ENCODE results near the gene AKAP11. TPM values are rescaled to one million over a fixed set of nuclear protein-coding genes. Genes with fewer than 3 reads are reported as not detected.

The AKAP11 gene
- total and polyA plus RNA-seq, 2 experiments from 2014 or later: 4.3 to 21.6 TPM

- DNase-seq (ENCODE audit: low spot score): no peak
These were observed 39.3 kb upstream of the AKAP11 start for GRCh38 chr13:42232671-42233070.

More at GRCh38 chr13:42232671-42233070, 39.3 kb upstream of the AKAP11 start:
- Histone ChIP-seq H3K79me2 (replicated peaks; ENCODE audit: insufficient read depth) (no peaks in the 10 kb centered on the region), H3K9me2 (ENCODE audit: insufficient read depth) (no peaks in the 10 kb centered on the region), H2AFZ (no peak overlapping the region), H3K36me3 (ENCODE audit: insufficient read depth) (no peaks in the 10 kb centered on the region), H3K27ac (ENCODE audit: low read depth) (no peak overlapping the region), H3F3A (replicated peaks; ENCODE audit: low read depth) (no peaks in the 10 kb centered on the region), H3K4me3 (no peak overlapping the region), H3K27me3 (ENCODE audit: insufficient read depth) (no peaks in the 10 kb centered on the region), H3K4me1 (ENCODE audit: insufficient read depth) (peaks cover 4% of the 10 kb centered on the region; the same call in 1 of the 2 replicates), H3K4me2 (no peak overlapping the region), H4K20me1 (replicated peaks; ENCODE audit: insufficient read depth) (no peaks in the 10 kb centered on the region)
- Mint-ChIP-seq H3K27ac (no peak overlapping the region), H3K27me3 (ENCODE audit: insufficient read depth, low read depth, poor library complexity) (no peaks in the 10 kb centered on the region), H3K4me3 (no peak overlapping the region), H3K4me1 (peaks cover 11% of the 10 kb centered on the region; the same call in 2 of the 3 replicates), H3K36me3 (ENCODE audit: low read depth) (no peaks in the 10 kb centered on the region), H3K9me3 (no peaks in the 10 kb centered on the region)
- TF ChIP-seq EZH2 (IDR thresholded peaks at IDR 0.05; ENCODE audit: low read depth, unreplicated experiment): no peak
- TF ChIP-seq CREB1 (CRISPR knock-in tag; IDR thresholded peaks at IDR 0.05; ENCODE audit: low read depth): no peak
- no peak for TF ChIP-seq REST (IDR thresholded peaks at IDR 0.05; ENCODE audit: unreplicated experiment)
- TF ChIP-seq ZNF114 (CRISPR knock-in tag; IDR thresholded peaks at IDR 0.05): no peak
- TF ChIP-seq ZNF462 (CRISPR knock-in tag; IDR thresholded peaks at IDR 0.05): no peak
- no peak for TF ChIP-seq JUNB (IDR thresholded peaks at IDR 0.05; ENCODE audit: unreplicated experiment)
- no peak for TF ChIP-seq EZH2phosphoT487 (IDR thresholded peaks at IDR 0.05; ENCODE audit: unreplicated experiment)
- no peak for TF ChIP-seq POLR2AphosphoS5 (IDR thresholded peaks at IDR 0.05; ENCODE audit: low read depth)
- no peak for TF ChIP-seq ZNF331 (CRISPR knock-in tag; IDR thresholded peaks at IDR 0.05; ENCODE audit: low read depth)
- no peak for TF ChIP-seq NANOG (IDR thresholded peaks at IDR 0.05; ENCODE audit: borderline replicate concordance)
- TF ChIP-seq CTCF (conservative IDR thresholded peaks at IDR 0.05; ENCODE audit: low read depth in 2 of 2): no peak
- no peak for TF ChIP-seq STAT1 (IDR thresholded peaks at IDR 0.05; ENCODE audit: unreplicated experiment)
- no peak for TF ChIP-seq ETS1 (IDR thresholded peaks at IDR 0.05)
- ATAC-seq: no peak
